ENCODE results near the gene C20orf96.
A peak's percentile ranks its signal among the peaks of the same experiment; 100 is the strongest.
"Not testable (repeated sequence)": the region's sequence is repeated elsewhere in the genome, so short reads cannot be mapped to it uniquely, and the experiment has no call there.

Gene C20orf96

GRCh38 chr20:290084-290831, at the start of gene C20orf96:
Gene C20orf96 (minus strand): TSS chr20:290750. CDS start chr20:290610, 140 bp downstream.
- no peaks in the 10 kb centered on the region for H3K27me3 ChIP-seq (ENCODE audit: control insufficient read depth in 1 of 2, insufficient read depth in 2 of 2, low read length in 2 of 2)
- peak within 1 kb of the TSS; percentile 77 to 86 for H3K4me3 ChIP-seq (ENCODE audit: low read length in 2 of 2)
- peak within 1 kb of the TSS; percentile 77 for H3K27ac ChIP-seq (ENCODE audit: low read length)
- H3K9me3 ChIP-seq (ENCODE audit: control insufficient read depth in 2 of 2, low read length in 2 of 2): no peaks in the 10 kb centered on the region
- peaks cover 15% of the 10 kb centered on the region for H3K4me1 ChIP-seq (ENCODE audit: control insufficient read depth, insufficient read depth, low read length)
- H3K36me3 ChIP-seq (ENCODE audit: control insufficient read depth in 2 of 2, insufficient read depth in 2 of 2, low read length in 2 of 2): no peaks in the 10 kb centered on the region
- H3K9ac ChIP-seq (ENCODE audit: low read length in 2 of 2): peak within 1 kb of the TSS; percentile 59 to 86

- not testable (repeated sequence) for H3K9ac ChIP-seq (ENCODE audit: low read length in 2 of 2); H3K4me1 ChIP-seq (ENCODE audit: control insufficient read depth, insufficient read depth, low read length); H3K4me3 ChIP-seq (ENCODE audit: low read length in 2 of 2); H3K36me3 ChIP-seq (ENCODE audit: control insufficient read depth in 2 of 2, insufficient read depth in 2 of 2, low read length in 2 of 2); H3K9me3 ChIP-seq (ENCODE audit: control insufficient read depth in 2 of 2, low read length in 2 of 2); H3K27me3 ChIP-seq (ENCODE audit: control insufficient read depth in 1 of 2, insufficient read depth in 2 of 2, low read length in 2 of 2); H3K27ac ChIP-seq (ENCODE audit: low read length)
These were observed 45.5 kb upstream of the C20orf96 start for GRCh38 chr20:336040-336439.

- H3K4me3 ChIP-seq (ENCODE audit: low read length in 2 of 2): no peak overlapping the region
These were observed 44.0 kb upstream of the C20orf96 start for GRCh38 chr20:334578-334977.

GRCh38 chr20:330233-331149, 39.9 kb upstream of the C20orf96 start:
- no peak overlapping the region for H3K27ac ChIP-seq (ENCODE audit: low read length)
- H3K27me3 ChIP-seq (ENCODE audit: control insufficient read depth in 1 of 2, insufficient read depth in 2 of 2, low read length in 2 of 2): no peaks in the 10 kb centered on the region
- H3K9me3 ChIP-seq (ENCODE audit: control insufficient read depth in 2 of 2, low read length in 2 of 2): no peaks in the 10 kb centered on the region
- peaks cover 5 to 8% of the 10 kb centered on the region in 2 donors for H3K36me3 ChIP-seq (ENCODE audit: control insufficient read depth in 2 of 2, insufficient read depth in 2 of 2, low read length in 2 of 2)
- H3K4me3 ChIP-seq (ENCODE audit: low read length in 2 of 2): peak overlapping the region in 1 of 2 donors; percentile 15
- H3K9ac ChIP-seq (ENCODE audit: low read length in 2 of 2): no peak overlapping the region
- H3K4me1 ChIP-seq (ENCODE audit: control insufficient read depth, insufficient read depth, low read length): peaks cover 36% of the 10 kb centered on the region

More at GRCh38 chr20:334578-334977, 44.0 kb upstream of the C20orf96 start:
- Histone ChIP-seq H3K4me1 (ENCODE audit: control insufficient read depth, insufficient read depth, low read length) (peaks cover 13% of the 10 kb centered on the region), H3K36me3 (ENCODE audit: control insufficient read depth in 2 of 2, insufficient read depth in 2 of 2, low read length in 2 of 2) (peaks cover 5 to 8% of the 10 kb centered on the region in 2 donors), H3K27ac (ENCODE audit: low read length) (no peak overlapping the region), H3K9ac (ENCODE audit: low read length in 2 of 2) (no peak overlapping the region), H3K9me3 (ENCODE audit: control insufficient read depth in 2 of 2, low read length in 2 of 2) (no peaks in the 10 kb centered on the region), H3K27me3 (ENCODE audit: control insufficient read depth in 1 of 2, insufficient read depth in 2 of 2, low read length in 2 of 2) (no peaks in the 10 kb centered on the region)

GRCh38 chr20:329851-330232, 39.3 kb upstream of the C20orf96 start:
- Histone ChIP-seq H3K9ac (ENCODE audit: low read length in 2 of 2) (no peak overlapping the region), H3K4me3 (ENCODE audit: low read length in 2 of 2) (no peak overlapping the region), H3K36me3 (ENCODE audit: control insufficient read depth in 2 of 2, insufficient read depth in 2 of 2, low read length in 2 of 2) (peaks cover 5 to 8% of the 10 kb centered on the region in 2 donors), H3K4me1 (ENCODE audit: control insufficient read depth, insufficient read depth, low read length) (peaks cover 36% of the 10 kb centered on the region), H3K27me3 (ENCODE audit: control insufficient read depth in 1 of 2, insufficient read depth in 2 of 2, low read length in 2 of 2) (no peaks in the 10 kb centered on the region), H3K9me3 (ENCODE audit: control insufficient read depth in 2 of 2, low read length in 2 of 2) (no peaks in the 10 kb centered on the region), H3K27ac (ENCODE audit: low read length) (peak overlapping the region; percentile 24)

- Histone ChIP-seq H3K4me3 (ENCODE audit: low read length in 2 of 2) (no peak overlapping the region), H3K27me3 (ENCODE audit: control insufficient read depth in 1 of 2, insufficient read depth in 2 of 2, low read length in 2 of 2) (no peaks in the 10 kb centered on the region), H3K36me3 (ENCODE audit: control insufficient read depth in 2 of 2, insufficient read depth in 2 of 2, low read length in 2 of 2) (peaks cover 5% of the 10 kb centered on the region in 2 donors), H3K27ac (ENCODE audit: low read length) (peak overlapping the region; percentile 24), H3K9ac (ENCODE audit: low read length in 2 of 2) (no peak overlapping the region), H3K9me3 (ENCODE audit: control insufficient read depth in 2 of 2, low read length in 2 of 2) (no peaks in the 10 kb centered on the region), H3K4me1 (ENCODE audit: control insufficient read depth, insufficient read depth, low read length) (peaks cover 36% of the 10 kb centered on the region)
These were observed 38.6 kb upstream of the C20orf96 start for GRCh38 chr20:328975-329695.

- Histone ChIP-seq H3K4me3 (ENCODE audit: low read length in 2 of 2) (peak overlapping the region; percentile 55 to 85), H3K36me3 (ENCODE audit: control insufficient read depth in 2 of 2, insufficient read depth in 2 of 2, low read length in 2 of 2) (no peaks in the 10 kb centered on the region), H3K9me3 (ENCODE audit: control insufficient read depth in 2 of 2, low read length in 2 of 2) (no peaks in the 10 kb centered on the region), H3K27me3 (ENCODE audit: control insufficient read depth in 1 of 2, insufficient read depth in 2 of 2, low read length in 2 of 2) (no peaks in the 10 kb centered on the region), H3K9ac (ENCODE audit: low read length in 2 of 2) (peak overlapping the region; percentile 62 to 74), H3K27ac (ENCODE audit: low read length) (peak overlapping the region; percentile 81), H3K4me1 (ENCODE audit: control insufficient read depth, insufficient read depth, low read length) (peaks cover 36% of the 10 kb centered on the region)
These were observed 37.8 kb upstream of the C20orf96 start for GRCh38 chr20:328027-328974.

GRCh38 chr20:327186-328026, 36.9 kb upstream of the C20orf96 start:
- Histone ChIP-seq H3K27me3 (ENCODE audit: control insufficient read depth in 1 of 2, insufficient read depth in 2 of 2, low read length in 2 of 2) (no peaks in the 10 kb centered on the region), H3K9me3 (ENCODE audit: control insufficient read depth in 2 of 2, low read length in 2 of 2) (no peaks in the 10 kb centered on the region), H3K4me1 (ENCODE audit: control insufficient read depth, insufficient read depth, low read length) (peaks cover 36% of the 10 kb centered on the region), H3K27ac (ENCODE audit: low read length) (peak overlapping the region; percentile 81), H3K36me3 (ENCODE audit: control insufficient read depth in 2 of 2, insufficient read depth in 2 of 2, low read length in 2 of 2) (no peaks in the 10 kb centered on the region), H3K4me3 (ENCODE audit: low read length in 2 of 2) (peak overlapping the region; percentile 55 to 85), H3K9ac (ENCODE audit: low read length in 2 of 2) (peak overlapping the region; percentile 62 to 74)

- peak overlapping the region; percentile 37 to 51 for H3K9ac ChIP-seq (ENCODE audit: low read length in 2 of 2)
- H3K4me1 ChIP-seq (ENCODE audit: control insufficient read depth, insufficient read depth, low read length): peaks cover 36% of the 10 kb centered on the region
These were observed 36.2 kb upstream of the C20orf96 start for GRCh38 chr20:326645-327185.

More at GRCh38 chr20:326645-327185, 36.2 kb upstream of the C20orf96 start:
- Histone ChIP-seq H3K4me3 (ENCODE audit: low read length in 2 of 2) (peak overlapping the region; percentile 69 to 85), H3K36me3 (ENCODE audit: control insufficient read depth in 2 of 2, insufficient read depth in 2 of 2, low read length in 2 of 2) (no peaks in the 10 kb centered on the region), H3K9me3 (ENCODE audit: control insufficient read depth in 2 of 2, low read length in 2 of 2) (no peaks in the 10 kb centered on the region), H3K27ac (ENCODE audit: low read length) (peak overlapping the region; percentile 81), H3K27me3 (ENCODE audit: control insufficient read depth in 1 of 2, insufficient read depth in 2 of 2, low read length in 2 of 2) (no peaks in the 10 kb centered on the region)

Data from stomach smooth muscle (tissue), 2 donors.